AG08395 (cell line): ENCODE measurements around the gene ACTL9.
A peak's percentile ranks its signal among the peaks of the same experiment; 100 is the strongest.

ENCODE experiments used
- DNase-seq: peaks from one replicate; pipeline ENCODE4 v3.0.0; 2012; ENCODE audit warnings: mixed read lengths, low spot score

The ACTL9 gene

DNA sequence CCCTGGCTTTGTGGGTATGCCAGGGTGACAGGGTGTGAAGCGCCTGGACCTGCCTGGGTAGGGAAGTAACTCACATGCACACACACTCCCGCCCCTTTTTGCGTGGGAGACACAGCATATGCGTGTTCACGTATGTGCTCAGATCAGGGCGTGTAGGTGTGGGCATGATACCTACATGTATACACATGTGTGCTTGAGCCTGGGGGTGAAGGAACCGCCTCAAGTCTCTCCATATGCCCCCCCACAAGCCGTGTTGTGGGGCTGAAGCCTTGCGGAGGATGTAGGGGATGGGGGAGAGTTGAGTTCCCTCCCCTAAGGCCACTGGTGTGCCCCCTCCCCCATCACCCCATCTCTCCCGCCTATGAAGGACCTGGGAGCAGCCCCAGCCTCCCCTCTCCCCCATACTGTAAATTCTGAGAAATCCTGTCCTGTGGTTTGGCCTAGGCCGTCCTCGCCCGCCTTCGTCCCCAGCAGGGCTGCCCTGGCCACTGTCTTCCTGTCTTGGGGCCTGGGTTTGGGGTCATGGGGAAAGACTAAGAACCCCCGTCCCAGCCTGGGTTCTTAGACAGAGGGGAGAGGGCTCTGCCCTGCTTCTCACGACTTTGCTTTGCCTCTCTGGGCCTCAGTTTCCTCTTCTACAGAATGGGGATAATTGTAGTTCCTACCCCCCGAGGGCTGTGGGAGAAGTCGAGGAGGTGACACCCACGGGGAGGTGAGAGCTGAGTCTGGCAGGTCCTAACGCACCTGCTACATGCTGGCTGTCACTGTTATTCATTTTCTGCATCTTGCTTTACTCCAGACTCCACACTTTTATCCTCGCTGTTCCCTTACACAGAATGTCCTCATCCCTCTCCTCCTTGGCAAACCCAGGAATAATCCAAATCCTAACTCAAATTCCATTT, 14.3 kb downstream of the ACTL9 start:
- DNase-seq, result no peak

DNA sequence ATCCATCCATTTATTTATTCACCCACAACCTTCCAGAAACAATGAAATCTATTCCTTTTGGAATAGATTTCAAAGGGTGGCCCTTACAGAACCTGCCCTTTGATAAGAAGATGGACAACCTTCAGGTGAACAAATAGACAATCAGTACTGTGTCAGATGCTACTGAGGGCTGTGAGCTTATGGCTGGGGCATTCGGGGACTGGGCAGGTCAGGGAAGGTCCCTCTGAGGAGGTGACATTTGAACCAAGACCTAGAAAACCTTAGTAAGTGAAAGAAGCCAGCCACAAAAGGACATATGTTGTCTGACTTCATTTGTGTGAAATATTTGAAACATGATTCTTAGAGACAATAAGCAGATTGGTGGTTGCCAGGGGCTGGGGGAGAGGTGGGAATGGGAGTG, 15.7 kb downstream of the ACTL9 start:
- no peak for DNase-seq

DNA sequence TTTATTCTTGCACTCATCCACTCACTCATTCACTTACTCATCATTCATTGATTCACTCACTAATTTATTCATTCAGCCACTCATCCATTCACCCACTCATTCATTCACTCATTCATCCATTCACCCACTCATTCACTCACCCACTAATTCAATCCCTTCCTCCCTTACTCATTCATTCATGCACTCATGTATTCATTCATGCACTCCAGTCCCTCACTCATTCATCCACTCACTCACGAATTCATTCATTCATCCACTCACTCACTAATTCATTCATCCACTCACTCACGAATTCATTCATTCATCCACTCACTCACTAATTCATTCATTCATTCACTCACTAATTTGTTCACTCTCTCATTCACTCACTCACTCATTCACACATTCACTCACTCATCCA, 16.1 kb downstream of the ACTL9 start:
- DNase-seq, result no peak

DNA sequence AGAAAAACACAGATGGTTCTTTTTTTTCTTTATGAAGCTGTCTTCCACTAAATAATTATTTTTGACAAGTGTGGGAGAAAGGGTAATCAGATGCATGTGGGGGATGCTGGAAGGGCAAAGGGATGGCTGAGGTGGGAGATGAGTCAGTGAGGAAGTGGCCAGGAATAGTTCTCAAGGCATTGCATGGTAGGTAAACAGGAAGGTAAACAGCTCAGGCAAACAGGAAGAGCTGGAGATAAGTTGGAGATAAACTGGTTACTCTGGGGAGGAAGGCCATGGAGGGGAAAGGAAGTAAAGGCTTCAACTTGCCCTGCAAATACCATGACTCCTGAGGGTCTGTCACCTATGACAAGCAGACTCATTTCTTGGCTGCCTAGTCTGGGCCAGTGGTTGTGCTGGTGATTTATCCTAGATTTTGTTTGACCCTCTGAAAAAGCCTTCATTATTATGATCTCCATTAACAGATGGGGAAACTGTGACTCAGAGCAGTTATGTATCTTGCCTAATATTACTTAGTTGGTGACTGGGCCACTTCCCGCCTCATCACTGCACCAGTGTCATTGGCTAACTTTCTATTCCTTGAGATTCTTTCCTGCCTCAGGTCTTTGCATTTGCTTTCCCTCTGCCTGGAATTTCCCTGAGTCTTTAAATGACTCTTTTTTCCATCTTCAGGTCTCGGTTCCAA, 17.1 kb downstream of the ACTL9 start:
- DNase-seq, result no peak

DNA sequence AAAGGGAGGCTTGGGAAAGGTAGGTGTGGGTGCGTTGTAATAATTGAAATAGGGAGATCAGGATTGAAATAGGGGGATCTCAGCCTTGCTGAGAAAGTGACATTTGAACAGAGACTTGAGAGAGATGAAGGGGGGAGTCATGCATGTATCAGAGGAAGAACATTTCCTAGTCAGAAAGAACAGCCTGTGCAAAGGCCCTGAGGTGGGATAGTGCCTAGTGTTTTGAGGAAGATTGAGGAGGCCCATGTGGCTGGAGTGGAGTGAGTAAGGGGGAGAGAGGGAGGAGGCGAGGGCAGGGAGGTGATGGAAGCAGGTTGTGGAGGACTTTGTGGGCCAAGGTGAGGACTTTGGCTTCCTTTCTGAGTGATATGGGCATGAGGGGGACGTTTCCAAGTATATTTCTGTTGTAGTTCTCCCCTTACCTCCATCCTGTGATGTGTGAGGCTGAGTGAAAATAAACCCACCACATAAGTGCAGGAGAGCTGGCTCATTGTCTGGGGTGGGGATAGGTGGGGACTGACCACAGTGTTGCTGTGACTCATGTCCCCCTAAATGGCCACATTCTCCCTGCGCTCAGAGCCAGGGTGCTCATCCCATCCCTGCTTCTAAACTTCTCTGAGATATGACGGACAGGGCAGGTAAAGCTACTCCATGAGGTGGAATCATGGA, 17.8 kb downstream of the ACTL9 start:
- DNase-seq, result no peak

DNA sequence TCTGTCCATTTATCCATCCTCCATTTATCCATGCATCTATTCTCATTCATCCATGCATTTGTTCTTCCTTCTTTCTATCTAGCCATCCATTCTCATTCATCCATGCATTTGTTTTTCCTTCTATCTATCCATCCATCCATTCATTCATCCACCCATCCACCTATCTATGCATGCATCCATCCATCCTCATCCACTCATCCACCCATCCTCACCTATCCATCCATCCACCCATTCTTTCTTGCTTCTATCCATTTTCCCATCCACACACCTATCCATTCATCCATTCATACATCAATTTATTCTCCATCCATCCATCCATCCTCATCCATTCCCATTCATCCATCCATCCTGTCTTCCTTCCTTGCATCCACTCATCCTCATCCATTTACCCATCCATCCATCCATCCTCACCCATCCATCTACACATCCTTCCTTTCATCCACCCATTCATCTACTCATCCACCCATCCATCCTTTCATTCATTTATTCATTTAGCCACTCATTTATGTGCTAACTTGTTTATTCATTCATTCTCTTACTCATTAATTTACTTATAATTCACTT, 20.3 kb downstream of the ACTL9 start:
- DNase-seq, result no peak

DNA sequence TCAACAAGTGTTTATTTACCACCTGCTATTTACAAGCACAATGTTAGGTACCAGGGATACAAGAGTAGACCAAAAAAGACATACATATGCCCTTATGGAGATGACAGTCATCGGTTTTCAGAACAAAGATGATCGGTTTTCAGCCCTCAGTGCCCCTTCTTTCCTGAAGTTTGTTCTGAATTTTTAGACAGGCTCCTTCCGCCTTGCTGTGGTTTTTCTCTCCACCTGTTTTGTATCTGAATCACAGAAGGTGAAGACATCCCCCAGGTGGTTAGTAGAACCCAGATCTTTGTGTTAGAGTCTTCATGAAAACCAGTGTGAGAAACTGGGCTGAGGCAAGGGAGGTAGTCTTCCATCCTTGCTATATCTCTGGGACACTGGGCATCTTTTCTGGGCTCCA, 23.5 kb downstream of the ACTL9 start:
- no peak for DNase-seq

DNA sequence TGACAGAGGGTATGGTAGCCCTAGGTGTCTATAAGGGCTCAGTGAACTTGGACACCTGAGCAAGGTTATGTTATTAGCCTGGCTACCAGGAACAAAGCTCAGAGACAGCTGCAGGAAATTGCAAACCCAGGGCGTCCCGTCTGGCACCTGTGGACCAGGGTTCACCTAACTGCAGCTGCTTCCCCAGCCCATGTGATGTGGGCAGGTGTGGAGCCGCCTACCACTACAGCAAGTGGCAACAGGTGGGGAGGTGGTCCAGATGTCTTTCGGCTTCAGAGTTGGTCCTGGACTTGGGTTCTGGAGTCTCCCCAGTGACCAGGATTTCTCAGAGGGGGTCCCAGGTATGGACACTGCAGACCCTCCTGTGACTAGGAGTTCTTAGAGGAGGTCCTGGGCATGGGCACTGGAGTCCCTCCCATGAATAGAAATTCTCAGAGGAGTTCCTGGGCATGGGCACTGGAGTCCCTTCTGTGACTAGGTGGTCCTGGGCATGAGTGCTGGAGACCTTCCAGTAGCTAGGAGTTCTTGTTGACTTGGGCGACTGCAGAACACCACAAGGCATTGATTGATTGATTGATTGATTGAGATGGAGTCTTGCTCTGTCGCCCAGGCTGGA, 25.2 kb downstream of the ACTL9 start:
- DNase-seq, result no peak

DNA sequence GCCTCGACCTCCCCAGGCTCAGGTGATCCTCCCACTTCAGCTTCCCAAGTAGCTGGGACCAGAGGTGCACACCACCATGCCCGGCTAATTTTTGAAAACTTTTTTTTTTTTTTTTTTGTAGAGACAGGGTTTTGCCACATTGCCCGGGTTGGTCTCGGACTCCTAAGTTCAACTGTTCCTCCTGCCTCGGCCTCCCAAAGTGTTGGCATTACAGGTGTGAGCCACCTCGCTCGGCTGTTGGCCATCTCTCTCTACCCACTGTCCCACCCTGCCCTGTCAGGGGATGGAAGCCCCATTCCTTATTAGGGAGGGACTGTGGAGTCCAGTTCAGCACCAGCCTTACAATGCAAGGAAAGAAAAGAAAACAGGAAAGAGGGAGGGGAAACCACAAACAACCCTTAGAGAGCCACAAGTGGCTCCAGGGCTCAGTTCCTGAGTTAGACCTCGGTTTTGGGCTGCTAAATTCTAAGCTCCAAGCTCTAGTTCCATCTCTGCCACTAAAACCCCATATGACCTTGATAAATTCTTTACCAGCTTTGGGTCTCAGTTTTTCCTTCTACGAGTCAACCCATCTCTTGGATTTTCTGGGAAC, 31.7 kb downstream of the ACTL9 start:
- no peak for DNase-seq

DNA sequence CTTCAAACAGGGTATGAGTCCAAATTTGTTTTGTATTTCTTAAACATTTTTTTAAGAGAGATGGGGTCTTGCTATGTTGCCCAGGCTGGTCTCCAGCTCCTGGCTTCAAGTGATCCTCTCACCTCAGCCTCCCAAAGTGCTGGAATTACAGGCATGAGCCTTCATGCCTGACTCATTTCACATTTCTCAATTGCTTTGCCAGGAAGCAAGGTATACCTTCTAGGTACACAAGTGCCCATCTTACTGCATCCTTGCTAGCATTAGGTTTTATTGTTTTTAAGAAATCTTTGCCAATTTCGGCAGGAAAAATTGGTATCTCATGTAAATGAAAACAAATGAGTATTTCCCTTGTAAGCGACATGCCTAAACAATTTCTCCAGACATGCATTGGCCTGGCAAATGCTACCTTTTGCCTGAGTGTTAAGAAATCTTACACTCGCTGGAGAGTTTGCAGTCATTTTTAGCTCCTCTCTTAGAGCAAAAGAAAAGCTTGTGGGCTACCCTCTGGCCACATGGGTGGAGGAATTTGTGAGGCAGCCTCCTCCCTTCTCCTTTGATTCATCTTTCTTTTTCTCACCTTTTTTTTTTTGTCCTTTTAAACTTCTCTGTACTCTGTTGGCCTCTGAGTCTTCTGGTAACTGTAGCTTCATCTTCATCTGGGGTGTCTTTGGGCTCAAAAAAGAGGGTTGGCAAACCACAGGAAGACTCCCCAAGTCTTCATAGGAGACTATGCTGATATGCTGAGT, 33.0 kb downstream of the ACTL9 start:
- no peak for DNase-seq

DNA sequence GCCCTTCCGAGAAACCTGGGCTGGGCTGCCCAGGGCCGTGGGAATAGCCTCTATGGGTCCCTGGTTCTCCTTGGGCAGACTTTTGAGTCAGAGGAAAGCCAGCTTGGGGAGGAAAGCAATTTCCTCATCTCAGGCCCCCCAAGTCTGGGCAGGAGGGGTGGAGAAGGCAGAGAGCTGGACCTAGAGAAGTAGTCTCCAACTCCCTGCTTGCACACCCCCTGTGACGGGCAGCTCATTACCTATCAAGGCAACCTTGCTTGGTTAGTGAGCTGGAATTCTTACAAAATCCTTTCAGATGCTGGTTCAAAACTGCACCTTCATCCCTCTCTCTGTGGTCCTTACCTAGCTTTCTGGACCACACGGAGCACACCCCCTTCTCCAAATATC, 33.9 kb downstream of the ACTL9 start:
- DNase-seq, result no peak

DNA sequence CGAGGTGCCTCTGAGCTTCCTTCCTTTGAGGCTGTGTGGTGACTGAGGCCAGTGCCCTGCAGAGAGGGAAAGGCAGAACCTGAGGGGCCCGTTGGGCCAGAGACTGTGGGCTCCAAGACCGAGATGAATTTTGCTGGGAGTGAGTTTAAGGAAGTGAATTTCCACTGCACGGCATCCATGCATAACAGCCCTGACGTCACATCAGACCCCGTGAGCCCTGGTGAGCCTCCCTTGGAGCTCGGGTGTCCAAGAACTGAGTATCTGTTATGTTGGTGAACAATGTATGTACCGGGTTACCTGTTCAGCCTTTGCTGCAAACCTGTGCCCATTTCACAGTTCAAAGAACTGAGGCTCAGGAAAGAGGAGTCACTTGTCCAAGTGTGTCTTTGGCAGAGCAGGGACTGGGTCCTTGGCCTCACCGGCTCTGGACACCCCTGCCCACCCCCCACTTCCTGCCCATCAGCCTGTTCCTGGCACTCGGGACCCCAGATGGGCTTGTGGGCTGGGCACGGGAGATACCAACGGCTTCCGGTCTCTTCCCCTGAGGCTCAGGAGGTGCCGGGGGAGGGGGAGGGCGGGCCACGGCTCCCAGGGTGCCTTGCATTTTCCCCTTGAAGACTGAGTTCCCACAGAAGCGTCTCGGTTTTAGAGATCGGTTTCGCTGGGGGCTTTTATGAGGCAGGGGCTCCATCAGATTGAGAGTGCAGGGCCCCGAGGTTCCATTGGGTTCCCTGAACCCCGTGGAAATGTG, 34.5 kb downstream of the ACTL9 start:
- no peak for DNase-seq

DNA sequence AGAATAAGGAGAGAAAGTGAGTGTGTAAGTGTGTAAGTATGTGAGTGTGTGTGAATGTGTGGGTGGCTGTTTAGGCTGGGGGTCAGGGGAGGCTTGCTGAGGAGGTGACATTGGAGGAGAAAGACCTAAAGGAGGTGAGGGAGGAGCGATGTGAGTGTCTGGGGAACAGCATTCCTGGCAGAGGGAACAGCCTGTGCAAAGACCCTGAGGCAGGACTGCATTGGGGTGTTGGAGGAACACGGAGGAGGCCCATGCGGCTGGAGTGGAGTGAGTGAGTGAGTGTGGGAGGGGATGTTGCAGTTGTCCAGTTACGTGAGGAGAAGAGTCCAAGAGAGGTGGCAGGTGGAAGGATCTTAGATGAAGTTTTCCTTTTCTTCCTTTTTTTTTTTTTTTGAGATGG, 36.3 kb downstream of the ACTL9 start:
- no peak for DNase-seq

DNA sequence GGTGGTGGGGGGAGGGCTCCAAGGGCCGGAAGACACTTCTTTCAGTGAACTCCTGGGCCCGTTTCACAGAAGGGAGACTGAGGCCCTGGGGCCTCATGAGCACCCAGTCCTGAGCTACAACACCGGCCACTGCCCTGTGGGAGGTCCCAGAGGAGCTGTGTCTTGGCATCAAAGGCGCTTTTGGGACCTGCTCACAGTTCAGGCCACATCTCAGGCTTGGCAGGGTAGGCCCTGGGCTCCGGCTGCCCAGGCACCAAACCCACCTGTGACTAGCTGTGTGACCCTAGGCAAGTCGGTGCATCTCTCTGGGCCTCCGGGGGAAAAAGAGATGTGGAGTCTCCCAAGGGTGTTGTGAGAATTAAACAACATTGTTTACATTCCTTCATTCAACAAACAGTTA, 38.7 kb downstream of the ACTL9 start:
- DNase-seq, result no peak

DNA sequence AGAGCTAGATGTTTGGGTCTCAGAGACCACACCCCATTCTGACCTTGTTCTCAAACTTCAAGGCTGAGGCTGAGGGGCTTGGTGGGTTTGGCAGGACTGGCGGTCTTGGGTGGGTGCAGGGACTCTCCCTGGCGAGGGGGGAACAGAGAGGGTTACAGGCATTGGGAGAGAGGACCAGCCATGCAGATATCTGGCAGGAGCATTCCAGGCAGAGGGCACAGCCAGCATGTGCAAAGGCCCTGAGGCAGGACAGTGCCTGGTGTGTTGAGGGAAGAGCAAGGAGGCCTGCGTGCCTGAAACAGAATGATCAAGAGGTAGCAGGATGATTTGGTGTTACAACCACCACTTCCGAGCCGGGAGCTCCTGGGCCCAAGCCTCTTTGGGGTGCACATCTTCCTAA, 40.7 kb downstream of the ACTL9 start:
- DNase-seq, result no peak

DNA sequence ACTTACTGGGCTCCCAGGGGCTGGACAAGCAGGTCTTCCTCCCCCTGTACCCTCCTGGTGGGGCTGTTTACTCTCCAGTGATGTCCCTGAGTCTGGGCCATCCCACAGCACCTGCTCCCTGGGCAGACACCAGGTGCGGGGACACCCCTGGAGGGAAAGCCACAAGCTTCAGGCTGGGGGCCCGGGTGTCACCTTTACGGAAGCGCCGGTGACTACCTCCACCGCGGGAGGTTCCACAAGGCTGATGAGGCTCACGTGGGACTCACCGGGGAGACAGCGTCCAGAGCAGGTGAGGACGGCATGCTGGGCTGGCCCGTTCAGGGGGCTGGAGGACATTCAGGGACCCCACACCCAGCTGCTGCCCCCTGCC, 43.3 kb downstream of the ACTL9 start:
- DNase-seq, result no peak

DNA sequence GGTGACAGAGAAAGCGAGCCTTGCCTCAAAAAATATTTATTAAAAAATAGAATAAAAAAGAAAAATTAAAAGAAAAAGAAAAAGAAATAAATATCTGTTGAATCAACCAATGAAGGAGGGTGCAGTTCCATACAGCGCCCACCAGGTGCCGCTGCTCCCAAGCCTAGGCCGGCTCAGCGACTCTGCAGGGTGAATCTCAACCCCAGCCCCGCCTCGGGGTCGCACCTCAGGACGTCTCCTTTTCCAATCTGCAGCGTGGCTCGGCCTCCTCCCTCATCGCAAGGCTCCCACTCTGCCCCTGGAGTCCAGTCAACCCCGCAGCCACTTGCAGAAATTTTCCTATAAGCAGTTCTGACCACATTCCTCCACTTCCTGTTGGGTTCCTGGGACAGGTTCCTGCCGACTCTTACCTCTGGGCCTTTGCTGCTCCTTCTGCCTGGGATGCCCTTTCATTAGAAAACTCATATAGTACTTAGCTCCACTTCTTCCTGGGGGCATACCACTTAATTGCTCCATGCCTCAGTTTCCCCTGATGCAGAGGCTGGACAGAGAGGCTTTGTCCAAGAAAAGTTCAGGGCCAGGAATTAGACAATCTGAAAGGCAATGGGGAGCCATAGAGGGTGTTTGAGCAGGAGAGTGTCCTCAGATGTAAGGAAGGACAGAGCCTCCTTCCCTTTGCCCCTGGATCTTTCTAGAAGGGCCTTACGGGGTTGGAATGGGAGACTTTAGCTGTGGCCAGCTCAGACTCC, 43.8 kb downstream of the ACTL9 start:
- peak; percentile 71 for DNase-seq

DNA sequence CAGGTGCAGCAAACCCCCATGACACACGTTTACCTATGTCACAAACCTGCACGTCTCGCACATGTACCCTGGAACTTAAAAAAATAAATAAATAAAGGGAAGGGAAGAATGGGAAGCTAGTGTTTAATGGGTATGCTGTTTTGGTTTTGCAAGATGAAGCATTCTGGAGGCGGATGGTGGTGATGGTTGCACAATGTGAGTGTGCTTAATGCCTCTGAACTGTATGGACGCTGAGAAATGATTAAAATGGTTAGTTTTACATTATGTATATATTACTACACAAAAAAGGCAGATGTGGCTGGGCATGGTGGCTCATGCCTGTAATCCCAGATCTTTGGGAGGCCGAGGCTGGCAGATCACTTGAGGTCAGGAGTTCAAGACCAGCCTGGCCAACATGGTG, 50.4 kb downstream of the ACTL9 start:
- DNase-seq, result no peak
